OCI-M1 (cell line): ENCODE measurements around the gene UGCG.
"Not testable (repeated sequence)": the region's sequence is repeated elsewhere in the genome, so short reads cannot be mapped to it uniquely, and the experiment has no call there.

Source experiments
- DNase-seq: peaks from one replicate; lab custom pipeline; 2025; lab: John Stamatoyannopoulos, UW

Gene UGCG

DNA sequence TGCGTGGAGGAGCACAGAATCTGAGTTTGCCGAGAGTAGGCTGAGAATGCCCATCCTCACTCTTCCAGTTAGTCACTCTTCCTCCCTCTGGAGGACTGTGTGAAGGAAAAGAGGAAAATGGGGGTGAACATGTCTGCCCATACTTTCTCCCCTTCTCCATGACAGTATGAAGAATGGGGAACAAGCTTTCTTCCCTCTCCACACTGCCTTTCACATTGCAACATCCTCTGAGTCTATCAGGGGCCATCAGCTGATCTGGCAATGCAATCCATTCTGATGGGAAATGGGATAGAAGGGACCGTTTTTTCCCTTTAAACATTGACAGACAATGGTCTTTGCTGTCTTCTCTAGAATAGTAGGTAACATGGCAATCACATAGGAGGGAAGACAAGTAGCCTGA is 56.8 kb downstream of the UGCG start:
- DNase-seq, result no peak

DNA sequence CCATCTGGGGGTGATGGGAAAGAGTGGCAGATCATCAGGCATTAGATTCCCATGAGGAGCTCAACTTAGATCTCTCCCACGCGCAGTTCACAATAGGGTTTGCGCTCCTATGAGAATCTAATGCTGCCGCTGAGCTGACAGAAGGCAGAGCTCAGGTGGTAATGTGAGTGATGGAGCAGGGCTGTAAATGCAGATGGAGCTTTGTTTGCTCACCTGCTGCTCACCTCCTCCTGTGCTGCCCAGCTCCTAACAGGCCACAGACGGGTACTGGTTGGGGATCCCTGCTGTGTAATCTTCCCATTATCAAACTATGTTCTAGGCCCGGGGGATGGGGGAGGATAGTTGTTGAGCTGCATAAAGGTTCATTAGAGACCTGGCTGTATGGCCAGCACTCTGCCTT is 58.4 kb downstream of the UGCG start:
- DNase-seq, result no peak

DNA sequence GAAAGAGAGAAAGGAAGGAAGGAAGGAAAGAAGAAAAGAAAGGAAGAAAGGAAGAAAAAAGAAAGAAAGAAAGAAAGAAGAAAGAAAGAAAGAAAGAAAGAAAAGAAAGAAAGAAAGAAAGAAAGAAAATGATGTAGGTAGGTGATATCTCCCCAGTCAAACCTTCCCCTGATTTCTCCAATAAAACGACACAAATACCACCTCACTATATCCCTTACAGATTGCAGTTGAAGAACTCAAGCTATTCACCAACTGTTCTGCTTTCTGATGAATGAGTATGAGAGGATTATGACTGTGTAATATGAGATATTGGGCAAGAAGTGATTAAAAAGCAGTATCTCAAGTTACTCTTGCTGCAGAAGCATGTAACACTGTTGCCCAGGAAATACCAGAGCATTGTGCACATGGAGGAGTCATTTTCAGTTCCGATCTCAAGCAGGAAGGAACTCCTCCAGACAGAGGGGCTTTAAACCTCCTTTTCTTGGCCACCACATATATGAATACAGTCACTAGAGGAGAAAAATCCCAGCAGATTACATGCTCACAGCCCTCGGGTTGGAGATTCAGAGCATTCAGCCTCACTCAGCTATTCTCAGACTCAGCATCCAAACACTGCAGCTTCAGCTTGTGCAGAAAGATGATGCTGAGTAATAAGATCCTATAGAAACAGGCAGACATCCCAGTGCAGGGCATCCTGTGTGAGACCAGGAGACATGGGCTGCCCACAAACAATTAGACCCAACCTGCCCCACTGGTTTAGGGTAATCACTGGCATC is 61.4 kb downstream of the UGCG start:
- peak; percentile 58 for DNase-seq

DNA sequence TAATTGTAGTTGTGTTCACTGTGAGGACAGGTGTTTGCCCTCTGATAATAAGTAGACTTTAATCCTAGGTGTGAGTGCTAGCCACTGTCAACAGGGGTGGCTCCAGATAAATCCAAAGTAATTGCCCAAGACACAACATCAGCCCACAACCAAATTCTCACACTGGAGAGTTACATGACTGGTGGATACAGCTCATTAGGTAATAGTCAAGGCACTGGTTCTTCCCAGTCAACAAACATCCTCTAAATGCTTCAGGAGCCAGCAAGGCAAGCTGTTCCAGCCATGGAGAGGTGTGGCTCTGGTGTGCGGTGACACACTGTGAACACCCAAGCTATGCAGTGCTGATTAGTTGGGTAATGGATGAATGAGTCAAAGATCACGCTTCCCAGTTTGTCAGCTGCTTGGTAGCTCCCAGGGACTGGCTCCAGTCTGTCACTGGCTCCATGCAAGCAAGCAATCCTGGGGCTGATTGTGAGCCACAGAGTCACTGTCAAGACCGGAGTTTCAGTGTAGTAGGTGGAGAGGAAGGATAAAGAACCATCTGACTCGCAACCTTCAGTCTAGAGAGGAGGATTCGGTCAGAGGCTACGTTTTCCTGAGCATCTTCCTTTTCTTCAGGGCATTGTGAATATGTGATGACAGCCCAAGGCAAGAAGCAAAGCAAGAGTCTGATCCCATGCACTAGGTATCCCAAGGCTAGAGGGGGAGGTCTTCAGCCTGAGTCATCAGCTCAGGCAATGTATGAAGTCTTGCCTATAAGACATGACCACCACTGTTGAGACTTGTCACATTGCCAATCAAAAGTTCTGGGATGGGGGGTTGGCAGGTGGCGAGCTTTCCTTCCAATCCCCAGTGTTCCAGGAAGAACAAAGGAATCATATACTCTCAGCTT is 63.1 kb downstream of the UGCG start:
- DNase-seq, result no peak

DNA sequence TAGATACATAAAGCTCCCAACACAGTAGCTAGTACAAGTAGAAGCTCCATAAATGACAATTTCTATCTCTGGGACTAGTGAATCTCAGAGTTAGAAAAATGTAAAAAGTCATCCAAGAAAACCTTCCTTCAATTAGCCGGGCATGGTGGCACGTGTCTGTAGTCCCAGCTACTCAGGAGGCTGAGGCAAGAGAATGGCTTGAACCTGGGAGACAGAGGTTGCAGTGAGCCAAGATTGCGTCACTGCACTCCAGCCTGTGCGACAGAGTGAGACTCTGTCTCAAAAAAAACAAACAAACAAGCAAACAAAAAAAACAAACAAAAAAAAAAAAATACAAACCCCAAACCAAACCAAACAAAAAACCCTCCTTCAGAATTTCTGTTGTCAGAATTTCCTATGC is 63.9 kb downstream of the UGCG start:
- not testable (repeated sequence) for DNase-seq

DNA sequence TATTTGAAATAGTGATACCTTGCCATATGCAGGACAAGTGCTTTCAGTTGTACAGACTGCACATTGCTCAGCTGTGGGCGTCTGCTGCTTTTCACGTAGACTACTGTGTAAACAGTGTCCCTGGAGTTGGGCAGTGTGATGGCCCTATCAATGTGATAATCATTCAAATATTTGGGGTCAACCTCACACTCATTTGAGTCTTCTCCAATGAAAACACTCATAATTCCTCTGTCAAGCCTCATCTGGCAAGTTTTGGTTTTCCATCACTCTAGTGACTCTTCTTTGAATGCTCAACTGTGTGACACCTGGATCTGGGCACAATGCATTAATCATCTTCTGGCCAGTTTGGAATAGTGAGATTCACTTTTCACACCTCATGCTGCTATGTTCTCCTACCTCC is 64.4 kb downstream of the UGCG start:
- no peak for DNase-seq

DNA sequence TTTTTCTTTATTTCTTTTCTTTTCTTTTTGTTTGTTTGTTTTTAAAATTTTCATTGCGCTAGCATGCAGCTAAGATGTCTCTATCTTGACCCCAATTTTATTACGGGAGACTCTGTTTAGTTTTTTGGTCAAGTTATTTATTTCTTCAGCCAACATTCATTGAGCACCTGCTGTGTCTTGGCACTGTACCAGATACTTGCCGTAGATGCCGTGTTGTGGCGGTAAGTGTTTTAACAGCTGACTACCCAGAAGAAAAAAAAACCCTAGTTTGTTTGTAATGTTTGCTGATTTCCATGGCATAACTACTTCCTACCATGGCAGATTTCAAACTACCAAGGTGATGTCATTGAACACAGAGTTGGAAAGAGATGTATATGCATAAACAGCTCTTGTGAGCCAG is 65.0 kb downstream of the UGCG start:
- DNase-seq, result no peak

DNA sequence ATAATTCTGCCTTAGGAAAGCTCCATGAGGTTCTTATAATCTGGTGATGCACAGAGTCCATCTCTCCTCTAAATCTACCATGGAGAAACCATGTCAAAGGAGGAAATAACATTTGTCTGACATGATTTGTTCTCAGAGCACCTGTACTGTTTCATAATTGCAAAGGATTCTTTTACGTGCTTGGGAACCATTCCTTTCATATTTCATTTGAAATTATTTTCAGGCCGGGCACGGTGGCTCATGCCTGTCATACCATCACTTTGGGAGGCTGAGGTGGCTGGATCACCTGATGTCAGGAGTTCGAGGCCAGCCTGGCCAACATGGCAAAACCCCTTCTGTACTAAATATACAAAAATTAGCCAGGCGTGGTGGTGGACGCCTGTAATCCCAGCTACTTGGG is 65.4 kb downstream of the UGCG start:
- no peak for DNase-seq

DNA sequence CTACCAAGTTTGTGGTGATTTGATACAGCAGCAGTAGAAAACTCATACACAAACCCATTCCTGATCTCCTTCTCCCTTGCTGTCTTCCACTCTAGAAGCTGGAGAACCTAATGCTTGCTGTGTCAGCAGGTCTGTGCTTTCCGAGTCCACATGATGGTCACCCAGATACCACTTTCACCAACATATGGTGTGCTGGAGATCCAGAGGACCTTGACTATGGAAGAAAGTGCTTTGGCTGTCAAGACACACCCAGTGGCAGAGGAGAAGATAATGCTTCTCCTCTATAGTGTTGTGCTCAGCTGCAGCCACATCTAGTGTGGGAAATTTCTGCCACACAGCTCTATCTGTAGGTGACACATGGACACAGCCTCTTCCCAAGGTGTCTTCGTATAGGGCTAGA is 67.4 kb downstream of the UGCG start:
- DNase-seq, result no peak

DNA sequence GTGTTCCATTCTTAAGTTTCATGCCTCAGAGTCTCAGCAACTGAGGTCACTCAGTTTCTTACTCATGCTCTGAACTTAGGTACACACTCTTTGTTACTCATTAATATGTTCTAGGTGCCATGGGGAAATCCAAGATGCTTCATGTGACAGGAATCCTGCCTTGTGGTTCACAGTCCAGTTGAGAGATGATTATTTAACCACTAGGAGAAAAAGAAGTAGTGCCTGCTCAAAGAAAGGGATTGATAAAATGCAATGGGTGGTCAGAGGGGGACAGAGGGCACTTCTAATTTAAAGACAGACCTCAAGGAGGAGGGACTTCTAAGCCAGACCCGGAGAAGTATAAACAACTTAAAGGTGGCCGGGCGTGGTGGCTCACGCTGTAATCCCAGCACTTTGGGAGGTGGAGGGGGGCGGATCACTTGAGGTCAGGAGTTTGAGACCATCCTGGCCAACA is 69.0 kb downstream of the UGCG start:
- DNase-seq, result no peak

DNA sequence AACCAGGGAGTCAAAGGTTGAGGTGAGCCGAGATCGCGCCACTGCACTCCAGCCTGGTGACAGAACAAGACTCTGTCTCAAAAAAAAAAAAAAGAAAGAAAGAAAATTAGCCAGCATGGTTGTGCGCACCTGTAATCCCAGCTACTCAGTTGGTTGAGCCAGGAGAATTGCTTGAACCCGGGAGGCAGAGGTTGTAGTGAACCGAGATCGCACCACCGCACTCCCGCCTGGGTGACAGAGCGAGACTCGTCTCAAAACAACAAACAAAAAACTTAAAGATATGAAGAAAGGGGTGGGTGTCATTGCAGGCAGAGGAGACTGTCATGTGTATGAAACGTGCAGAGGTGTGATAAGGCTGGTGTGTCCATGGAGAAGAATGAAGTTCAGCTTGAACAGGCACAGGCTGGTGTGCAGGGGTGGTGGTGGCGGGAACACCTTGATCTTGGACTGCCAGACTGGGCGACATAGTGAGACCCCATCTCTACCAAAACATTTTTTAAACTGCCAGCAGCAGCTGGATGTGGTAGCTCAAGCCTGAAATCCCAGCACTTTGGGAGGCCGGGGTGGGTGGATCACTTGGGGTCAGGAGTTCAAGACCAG is 69.6 kb downstream of the UGCG start:
- no peak for DNase-seq

DNA sequence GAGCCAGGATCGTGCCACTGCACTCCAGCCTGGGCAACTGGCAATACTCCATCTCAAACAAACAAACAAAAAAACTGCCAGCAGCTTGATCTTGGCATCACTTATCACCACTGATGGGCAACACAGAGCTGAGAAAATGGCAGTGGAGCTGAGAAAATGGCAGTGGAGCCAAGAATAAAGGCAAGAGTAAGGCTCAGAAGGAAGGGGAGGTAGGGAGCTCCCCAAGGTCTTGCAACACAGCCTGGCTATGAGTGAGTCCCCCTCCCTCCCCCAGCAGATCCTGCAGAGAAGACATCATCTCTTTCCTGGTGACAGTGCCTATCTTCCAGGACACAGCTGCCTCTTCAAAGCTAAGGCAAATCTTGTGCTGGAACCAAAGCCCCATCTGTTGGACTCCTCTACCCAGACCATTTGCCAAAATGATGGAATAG is 70.3 kb downstream of the UGCG start:
- peak; percentile 23 for DNase-seq

DNA sequence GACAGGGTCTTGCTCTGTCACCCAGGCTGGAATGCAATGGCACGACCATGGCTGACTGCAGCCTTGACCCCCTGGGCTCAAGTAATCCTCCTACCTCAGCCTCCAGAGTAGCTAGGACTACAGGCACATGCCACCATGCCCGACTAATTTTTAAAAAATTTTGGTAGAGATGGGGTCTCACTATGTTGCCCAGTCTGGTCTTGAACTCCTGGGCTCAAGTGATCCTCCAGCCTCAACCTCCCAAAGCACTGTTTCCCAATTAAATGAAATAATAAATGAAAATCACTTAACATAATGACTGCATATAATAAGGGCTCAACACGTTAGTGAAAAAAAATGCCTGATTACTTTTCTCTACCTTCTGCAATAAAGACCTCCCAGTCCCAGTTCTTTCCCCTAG is 71.0 kb downstream of the UGCG start:
- DNase-seq, result no peak

DNA sequence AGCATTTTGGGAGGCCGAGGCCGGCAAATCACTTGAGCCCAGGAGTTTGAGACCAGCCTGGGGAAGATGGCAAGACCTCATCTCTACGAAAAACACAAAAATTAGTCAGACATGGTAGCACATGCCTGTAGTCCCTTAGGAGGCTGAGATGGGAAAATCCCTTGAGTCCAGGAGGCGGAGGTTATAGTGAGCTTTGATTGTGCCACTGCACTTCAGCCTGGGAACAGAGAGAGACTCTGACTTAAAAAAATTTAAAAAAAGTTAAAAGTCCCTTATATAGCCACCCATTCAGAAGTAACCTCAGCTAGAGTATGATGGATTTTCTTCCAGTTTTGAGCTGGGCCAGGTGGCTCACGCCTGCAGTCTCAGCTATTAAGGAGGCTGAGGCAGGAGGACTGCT is 72.4 kb downstream of the UGCG start:
- no peak for DNase-seq

DNA sequence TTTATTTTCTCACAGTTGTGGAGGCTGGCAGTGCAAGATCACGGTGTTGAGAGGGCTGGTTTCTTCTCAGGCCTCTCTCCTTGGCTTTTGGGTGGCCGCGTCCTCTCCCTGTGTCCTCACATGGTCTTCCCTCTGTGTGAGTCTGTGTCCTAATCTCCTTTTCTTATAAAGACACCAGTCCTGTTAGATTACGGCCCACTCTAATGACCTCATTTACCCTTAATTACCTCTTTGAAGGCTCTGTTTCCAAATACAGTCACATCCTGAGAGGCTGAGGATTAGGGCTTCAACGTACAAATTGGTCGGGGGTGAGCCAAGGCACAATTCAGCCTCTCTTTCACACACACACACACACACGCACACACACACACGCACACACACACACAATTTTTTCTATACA is 73.0 kb downstream of the UGCG start:
- DNase-seq, result no peak

DNA sequence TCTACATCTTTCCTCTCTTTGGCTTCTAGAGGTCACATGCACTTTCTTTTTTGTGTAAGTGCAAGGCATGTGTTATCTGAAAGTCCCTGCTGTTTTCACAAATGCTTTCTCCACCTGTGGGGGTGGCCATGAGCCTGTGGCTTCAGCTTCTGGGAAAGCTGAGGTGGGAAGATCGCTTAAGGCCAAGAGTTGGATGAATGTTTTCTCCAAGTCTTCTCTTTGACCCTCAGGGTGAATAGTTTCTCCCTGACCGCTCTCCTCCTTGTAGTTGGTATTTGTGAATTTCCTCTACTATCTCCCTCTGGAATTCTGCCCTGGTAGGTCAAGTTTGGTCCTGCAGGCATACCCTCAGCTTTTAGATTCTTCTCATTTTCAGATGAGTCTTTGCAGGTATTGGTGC is 74.2 kb downstream of the UGCG start:
- peak; percentile 12 for DNase-seq

DNA sequence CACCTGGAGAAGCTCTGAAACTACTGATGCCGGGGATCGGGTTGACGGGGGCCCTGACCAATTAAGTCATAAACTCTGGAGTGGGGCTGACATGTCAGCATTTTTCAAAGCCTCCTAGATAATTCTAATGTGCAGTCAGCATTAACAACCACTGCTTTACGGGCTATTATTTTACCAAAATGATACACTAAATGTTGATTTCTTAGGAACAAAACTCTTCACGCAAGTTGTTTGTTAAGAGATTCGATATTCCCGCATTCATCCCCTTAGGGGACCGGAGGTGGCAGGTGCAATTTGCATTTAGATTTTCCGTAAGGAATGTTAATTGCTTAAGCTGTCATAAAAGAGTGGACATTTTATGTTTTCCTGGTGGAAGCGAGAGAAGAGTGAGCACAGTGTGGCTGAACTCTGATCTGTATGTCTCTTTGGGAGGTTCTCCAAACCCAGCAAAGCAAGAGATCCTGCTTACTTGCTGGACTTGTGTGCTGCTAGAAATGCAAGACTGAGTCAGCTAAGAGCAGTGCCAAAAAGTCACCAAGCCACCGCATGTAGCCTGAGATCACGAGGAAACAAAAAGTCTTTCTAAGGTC is 77.6 kb downstream of the UGCG start:
- DNase-seq, result no peak

DNA sequence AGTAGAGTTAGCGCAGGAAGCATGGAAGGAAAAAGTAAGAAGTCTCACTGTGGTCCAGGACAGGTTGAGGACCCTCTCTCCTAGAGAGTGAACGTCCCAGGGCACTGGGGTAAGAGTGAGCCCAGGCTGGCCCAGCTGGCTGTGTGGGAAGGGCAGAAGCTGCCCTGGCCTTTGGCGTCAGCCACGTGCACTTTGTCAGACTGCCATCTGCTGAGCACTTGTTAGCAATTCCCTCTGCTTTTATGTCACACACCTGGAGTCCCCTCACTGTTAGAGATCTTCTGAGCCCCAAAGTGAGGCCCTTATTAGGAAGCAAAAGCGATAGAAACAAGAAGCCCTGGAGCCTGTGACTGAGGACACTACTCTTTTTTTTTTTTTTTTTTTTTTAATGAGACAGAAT is 79.1 kb downstream of the UGCG start:
- DNase-seq, result peak; percentile 23

DNA sequence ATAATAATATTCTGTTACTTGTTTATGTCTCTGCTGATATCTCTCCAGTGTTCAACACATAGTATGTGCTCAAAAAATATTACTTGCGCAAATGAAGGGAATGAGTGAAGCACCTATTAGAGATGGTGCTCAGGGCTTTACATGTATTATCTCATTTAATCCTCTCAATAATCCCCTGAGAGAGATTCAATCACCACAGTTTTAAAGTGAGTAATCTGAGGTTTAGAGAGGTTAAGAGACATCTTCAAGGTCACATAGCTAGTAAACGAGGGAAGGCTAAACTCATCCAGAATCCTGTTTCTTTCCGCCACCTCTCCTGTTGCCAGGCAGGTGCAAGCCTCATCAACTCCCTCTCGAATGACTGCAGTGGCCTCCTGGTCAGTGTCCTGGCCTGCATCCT is 82.0 kb downstream of the UGCG start:
- DNase-seq, result no peak

DNA sequence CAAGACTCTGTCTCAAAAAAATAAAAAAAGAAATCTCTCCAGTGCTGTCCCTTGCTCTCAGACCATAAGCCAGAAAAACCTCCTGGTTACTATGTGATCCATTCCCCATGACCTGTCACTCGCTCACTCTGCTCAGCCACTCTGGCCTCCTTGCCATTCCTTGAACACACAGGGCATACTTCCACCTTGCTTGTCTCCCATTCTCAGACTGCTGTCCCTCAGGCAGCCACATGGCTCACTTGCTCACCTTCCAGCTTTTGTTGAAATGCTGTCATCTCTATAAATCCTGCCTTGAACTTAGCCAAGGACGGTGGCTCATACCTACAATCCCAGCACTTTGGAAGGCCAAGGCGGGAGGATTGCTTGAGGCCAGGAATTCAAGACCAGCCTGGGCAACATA is 82.9 kb downstream of the UGCG start:
- no peak for DNase-seq

DNA sequence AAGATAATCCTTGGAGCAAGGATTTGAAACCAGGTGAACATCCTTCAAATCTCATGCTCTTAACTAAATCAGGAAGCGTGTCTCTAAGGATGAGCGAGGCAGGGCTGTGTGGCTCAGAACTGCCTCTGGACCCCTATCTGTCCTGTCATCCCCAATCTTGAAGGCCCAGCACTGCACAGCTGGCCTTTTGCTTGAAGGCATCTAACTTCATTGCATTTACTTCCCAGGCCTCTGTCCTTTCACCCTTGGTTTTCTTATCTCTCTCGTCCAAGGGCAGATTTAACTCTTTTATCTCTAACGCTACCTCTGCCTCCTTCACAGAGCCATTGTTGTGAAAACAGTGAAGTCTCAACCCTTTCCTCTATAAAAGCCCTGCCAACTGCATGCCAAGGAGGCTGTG is 83.8 kb downstream of the UGCG start:
- peak; percentile 78 for DNase-seq

DNA sequence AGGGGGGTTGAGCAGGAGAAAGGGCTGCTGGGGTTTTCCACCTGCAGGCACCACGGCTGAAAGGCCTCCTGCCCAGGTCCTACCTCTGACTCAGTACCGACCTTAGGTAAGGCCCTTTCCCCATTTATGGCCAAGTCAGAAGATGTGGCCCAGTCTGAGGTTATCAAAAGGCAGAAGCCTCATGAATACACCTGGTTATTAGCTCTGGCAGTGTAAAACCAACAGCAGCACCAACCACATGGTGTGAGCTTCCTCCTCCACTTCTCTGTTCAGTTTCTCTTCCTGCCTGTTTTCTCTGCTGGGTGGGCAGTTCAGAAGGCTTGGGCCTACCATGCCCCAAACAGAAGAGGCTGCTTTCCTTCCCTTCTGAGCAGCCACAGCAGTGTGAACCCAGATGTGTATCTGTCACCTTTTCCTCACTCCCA is 86.9 kb downstream of the UGCG start:
- DNase-seq, result no peak
